ENCODE measurements around the gene CD300LF. TPM values are rescaled to one million over a fixed set of nuclear protein-coding genes. Genes with fewer than 3 reads are reported as not detected.
A peak's percentile ranks its signal among the peaks of the same experiment; 100 is the strongest.

The CD300LF gene
- total RNA-seq, 1 experiment from 2014 or later = not detected

DNA sequence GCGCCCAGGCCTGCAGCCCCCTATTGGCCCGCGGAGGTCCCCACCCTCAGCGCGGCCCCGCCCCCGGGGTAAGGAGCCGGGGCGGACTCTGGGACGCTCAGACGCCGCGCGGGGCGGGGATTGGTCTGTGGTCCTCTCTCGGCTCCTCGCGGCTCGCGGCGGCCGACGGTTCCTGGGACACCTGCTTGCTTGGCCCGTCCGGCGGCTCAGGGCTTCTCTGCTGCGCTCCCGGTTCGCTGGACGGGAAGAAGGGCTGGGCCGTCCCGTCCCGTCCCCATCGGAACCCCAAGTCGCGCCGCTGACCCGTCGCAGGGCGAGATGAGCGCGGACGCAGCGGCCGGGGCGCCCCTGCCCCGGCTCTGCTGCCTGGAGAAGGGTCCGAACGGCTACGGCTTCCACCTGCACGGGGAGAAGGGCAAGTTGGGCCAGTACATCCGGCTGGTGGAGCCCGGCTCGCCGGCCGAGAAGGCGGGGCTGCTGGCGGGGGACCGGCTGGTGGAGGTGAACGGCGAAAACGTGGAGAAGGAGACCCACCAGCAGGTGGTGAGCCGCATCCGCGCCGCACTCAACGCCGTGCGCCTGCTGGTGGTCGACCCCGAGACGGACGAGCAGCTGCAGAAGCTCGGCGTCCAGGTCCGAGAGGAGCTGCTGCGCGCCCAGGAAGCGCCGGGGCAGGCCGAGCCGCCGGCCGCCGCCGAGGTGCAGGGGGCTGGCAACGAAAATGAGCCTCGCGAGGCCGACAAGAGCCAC is 36.0 kb upstream of the CD300LF start, which contains the start of gene NHERF1 (continued):
- TF ChIP-seq, protein P1, sequence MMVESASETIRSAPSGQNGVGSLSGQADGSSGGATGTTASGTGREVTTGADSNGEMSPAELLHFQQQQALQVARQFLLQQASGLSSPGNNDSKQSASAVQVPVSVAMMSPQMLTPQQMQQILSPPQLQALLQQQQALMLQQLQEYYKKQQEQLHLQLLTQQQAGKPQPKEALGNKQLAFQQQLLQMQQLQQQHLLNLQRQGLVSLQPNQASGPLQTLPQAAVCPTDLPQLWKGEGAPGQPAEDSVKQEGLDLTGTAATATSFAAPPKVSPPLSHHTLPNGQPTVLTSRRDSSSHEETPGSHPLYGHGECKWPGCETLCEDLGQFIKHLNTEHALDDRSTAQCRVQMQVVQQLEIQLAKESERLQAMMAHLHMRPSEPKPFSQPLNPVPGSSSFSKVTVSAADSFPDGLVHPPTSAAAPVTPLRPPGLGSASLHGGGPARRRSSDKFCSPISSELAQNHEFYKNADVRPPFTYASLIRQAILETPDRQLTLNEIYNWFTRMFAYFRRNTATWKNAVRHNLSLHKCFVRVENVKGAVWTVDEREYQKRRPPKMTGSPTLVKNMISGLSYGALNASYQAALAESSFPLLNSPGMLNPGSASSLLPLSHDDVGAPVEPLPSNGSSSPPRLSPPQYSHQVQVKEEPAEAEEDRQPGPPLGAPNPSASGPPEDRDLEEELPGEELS (CRISPR knock-in tag; IDR thresholded peaks at IDR 0.05) = peak; percentile 51
- peak; percentile 76 for TF ChIP-seq GABPB1 (CRISPR knock-in tag; IDR thresholded peaks at IDR 0.05)
- TF ChIP-seq, protein P2, sequence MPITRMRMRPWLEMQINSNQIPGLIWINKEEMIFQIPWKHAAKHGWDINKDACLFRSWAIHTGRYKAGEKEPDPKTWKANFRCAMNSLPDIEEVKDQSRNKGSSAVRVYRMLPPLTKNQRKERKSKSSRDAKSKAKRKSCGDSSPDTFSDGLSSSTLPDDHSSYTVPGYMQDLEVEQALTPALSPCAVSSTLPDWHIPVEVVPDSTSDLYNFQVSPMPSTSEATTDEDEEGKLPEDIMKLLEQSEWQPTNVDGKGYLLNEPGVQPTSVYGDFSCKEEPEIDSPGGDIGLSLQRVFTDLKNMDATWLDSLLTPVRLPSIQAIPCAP (CRISPR knock-in tag; IDR thresholded peaks at IDR 0.05) = peak; percentile 33; the same call in 1 of the 2 replicates
- TF ChIP-seq ZNF416 (CRISPR knock-in tag; IDR thresholded peaks at IDR 0.05) = 0 out of 2 replicates have a peak, but pooled peaks have one; percentile 29
- TF ChIP-seq ZNF263 (CRISPR knock-in tag; IDR thresholded peaks at IDR 0.05; ENCODE audit: low read depth) = no peak
- no peak for TF ChIP-seq ELF4 (CRISPR knock-in tag; IDR thresholded peaks at IDR 0.05; ENCODE audit: low read depth)
- 0 out of 2 replicates have a peak, but pooled peaks have one; percentile 77 for TF ChIP-seq TEAD1 (CRISPR knock-in tag; IDR thresholded peaks at IDR 0.05)

DNA sequence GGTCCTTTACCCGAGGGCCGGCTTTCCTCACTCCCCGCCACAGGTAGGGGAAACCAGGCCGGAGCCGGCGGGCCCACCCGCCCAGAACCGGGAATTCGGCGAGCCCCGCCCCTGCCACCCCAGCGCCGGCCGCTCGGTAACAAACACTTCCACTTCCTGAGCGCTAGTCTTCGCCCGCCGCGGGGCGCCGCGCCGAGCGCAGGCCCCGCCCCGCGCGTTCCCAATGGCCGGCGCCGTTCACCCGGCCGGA is 35.5 kb upstream of the CD300LF start:
- peaks cover 8% of the 10 kb centered on the region for H3K36me3 Mint-ChIP-seq
- peaks cover 3% of the 10 kb centered on the region; the same call in 1 of the 2 replicates for H3K27me3 Mint-ChIP-seq (ENCODE audit: low read depth)
- H3K27ac Mint-ChIP-seq = no peak overlapping the region
- TF ChIP-seq TEAD4 (CRISPR knock-in tag; IDR thresholded peaks at IDR 0.05) (no peak), SOX15 (CRISPR knock-in tag; IDR thresholded peaks at IDR 0.05) (no peak)
- TF ChIP-seq, protein P3, sequence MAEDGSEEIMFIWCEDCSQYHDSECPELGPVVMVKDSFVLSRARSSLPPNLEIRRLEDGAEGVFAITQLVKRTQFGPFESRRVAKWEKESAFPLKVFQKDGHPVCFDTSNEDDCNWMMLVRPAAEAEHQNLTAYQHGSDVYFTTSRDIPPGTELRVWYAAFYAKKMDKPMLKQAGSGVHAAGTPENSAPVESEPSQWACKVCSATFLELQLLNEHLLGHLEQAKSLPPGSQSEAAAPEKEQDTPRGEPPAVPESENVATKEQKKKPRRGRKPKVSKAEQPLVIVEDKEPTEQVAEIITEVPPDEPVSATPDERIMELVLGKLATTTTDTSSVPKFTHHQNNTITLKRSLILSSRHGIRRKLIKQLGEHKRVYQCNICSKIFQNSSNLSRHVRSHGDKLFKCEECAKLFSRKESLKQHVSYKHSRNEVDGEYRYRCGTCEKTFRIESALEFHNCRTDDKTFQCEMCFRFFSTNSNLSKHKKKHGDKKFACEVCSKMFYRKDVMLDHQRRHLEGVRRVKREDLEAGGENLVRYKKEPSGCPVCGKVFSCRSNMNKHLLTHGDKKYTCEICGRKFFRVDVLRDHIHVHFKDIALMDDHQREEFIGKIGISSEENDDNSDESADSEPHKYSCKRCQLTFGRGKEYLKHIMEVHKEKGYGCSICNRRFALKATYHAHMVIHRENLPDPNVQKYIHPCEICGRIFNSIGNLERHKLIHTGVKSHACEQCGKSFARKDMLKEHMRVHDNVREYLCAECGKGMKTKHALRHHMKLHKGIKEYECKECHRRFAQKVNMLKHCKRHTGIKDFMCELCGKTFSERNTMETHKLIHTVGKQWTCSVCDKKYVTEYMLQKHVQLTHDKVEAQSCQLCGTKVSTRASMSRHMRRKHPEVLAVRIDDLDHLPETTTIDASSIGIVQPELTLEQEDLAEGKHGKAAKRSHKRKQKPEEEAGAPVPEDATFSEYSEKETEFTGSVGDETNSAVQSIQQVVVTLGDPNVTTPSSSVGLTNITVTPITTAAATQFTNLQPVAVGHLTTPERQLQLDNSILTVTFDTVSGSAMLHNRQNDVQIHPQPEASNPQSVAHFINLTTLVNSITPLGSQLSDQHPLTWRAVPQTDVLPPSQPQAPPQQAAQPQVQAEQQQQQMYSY (CRISPR knock-in tag; IDR thresholded peaks at IDR 0.05) = no peak
- no peak for ATAC-seq
- peaks cover 64% of the 10 kb centered on the region for H3K4me1 Mint-ChIP-seq
- CTCF ChIA-PET = interaction anchor here (4.5 kb wide), 3 partner anchors 10 to 91 kb away, joined by 91 to 262 read pairs (median 115); partner anchors contain the start of gene NAT9
- peaks cover 7% of the 10 kb centered on the region; the same call in 1 of the 2 replicates for H3K9me3 Mint-ChIP-seq
- peak overlapping the region; percentile 61 for H3K4me3 Mint-ChIP-seq
- POLR2A ChIA-PET = interaction anchor here (1.5 kb wide), 1 partner anchor 125 kb away, joined by 3 read pairs; the partner anchor contains the start of gene FDXR
- DNase-seq (ENCODE audit: low spot score) = peak; percentile 93

DNA sequence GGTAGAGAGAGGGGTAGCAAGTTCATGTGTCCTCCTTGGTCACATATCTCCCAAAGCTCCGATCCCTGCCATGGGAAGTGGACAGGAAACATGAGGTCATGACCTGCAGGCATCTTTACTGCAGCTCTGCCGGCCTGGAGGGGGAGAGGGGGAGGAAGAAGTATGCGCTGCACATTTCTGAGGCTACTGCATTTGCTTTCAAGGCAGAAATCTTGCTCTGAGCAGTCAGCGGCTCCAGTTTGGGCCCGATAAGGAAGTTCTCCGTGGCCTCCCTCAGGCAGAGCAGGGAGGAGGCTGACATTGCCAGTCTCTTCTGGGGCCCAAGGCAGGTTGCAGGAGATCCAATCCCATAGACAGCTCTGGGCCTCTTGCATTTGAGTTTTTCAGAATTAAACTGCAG is 34.2 kb upstream of the CD300LF start:
- Mint-ChIP-seq H3K9me3 (peaks cover 7% of the 10 kb centered on the region; the same call in 1 of the 2 replicates), H3K4me1 (peaks cover 61% of the 10 kb centered on the region), H3K4me3 (peak overlapping the region; percentile 2; the same call in 1 of the 2 replicates), H3K27me3 (ENCODE audit: low read depth) (peaks cover 3% of the 10 kb centered on the region; the same call in 1 of the 2 replicates), H3K36me3 (peaks cover 3% of the 10 kb centered on the region; the same call in 1 of the 2 replicates), H3K27ac (peak overlapping the region; percentile 84)
- CTCF ChIA-PET = interaction anchor here (0.6 to 4.5 kb wide), 16 partner anchors 10 to 668 kb away, joined by 3 to 262 read pairs (median 12); partner anchors contain the start of genes GRIN2C, NAT9 and RAB37
- TF ChIP-seq ZNF121 (CRISPR knock-in tag; IDR thresholded peaks at IDR 0.05) (no peak), CREB1 (CRISPR knock-in tag; IDR thresholded peaks at IDR 0.05) (no peak), NFYB (CRISPR knock-in tag; conservative IDR thresholded peaks at IDR 0.05; ENCODE audit: low read depth) (no peak), MXD4 (CRISPR knock-in tag; IDR thresholded peaks at IDR 0.05; ENCODE audit: borderline replicate concordance) (no peak), EMX1 (CRISPR knock-in tag; IDR thresholded peaks at IDR 0.05) (no peak)
- TF ChIP-seq, protein P4, sequence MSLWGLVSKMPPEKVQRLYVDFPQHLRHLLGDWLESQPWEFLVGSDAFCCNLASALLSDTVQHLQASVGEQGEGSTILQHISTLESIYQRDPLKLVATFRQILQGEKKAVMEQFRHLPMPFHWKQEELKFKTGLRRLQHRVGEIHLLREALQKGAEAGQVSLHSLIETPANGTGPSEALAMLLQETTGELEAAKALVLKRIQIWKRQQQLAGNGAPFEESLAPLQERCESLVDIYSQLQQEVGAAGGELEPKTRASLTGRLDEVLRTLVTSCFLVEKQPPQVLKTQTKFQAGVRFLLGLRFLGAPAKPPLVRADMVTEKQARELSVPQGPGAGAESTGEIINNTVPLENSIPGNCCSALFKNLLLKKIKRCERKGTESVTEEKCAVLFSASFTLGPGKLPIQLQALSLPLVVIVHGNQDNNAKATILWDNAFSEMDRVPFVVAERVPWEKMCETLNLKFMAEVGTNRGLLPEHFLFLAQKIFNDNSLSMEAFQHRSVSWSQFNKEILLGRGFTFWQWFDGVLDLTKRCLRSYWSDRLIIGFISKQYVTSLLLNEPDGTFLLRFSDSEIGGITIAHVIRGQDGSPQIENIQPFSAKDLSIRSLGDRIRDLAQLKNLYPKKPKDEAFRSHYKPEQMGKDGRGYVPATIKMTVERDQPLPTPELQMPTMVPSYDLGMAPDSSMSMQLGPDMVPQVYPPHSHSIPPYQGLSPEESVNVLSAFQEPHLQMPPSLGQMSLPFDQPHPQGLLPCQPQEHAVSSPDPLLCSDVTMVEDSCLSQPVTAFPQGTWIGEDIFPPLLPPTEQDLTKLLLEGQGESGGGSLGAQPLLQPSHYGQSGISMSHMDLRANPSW (CRISPR knock-in tag; conservative IDR thresholded peaks at IDR 0.05; ENCODE audit: low read depth) = no peak
- TF ChIP-seq, protein P5, sequence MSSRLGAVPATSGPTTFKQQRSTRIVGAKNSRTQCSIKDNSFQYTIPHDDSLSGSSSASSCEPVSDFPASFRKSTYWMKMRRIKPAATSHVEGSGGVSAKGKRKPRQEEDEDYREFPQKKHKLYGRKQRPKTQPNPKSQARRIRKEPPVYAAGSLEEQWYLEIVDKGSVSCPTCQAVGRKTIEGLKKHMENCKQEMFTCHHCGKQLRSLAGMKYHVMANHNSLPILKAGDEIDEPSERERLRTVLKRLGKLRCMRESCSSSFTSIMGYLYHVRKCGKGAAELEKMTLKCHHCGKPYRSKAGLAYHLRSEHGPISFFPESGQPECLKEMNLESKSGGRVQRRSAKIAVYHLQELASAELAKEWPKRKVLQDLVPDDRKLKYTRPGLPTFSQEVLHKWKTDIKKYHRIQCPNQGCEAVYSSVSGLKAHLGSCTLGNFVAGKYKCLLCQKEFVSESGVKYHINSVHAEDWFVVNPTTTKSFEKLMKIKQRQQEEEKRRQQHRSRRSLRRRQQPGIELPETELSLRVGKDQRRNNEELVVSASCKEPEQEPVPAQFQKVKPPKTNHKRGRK (CRISPR knock-in tag; IDR thresholded peaks at IDR 0.05; ENCODE audit: borderline replicate concordance) = no peak
- TF ChIP-seq, protein P6, sequence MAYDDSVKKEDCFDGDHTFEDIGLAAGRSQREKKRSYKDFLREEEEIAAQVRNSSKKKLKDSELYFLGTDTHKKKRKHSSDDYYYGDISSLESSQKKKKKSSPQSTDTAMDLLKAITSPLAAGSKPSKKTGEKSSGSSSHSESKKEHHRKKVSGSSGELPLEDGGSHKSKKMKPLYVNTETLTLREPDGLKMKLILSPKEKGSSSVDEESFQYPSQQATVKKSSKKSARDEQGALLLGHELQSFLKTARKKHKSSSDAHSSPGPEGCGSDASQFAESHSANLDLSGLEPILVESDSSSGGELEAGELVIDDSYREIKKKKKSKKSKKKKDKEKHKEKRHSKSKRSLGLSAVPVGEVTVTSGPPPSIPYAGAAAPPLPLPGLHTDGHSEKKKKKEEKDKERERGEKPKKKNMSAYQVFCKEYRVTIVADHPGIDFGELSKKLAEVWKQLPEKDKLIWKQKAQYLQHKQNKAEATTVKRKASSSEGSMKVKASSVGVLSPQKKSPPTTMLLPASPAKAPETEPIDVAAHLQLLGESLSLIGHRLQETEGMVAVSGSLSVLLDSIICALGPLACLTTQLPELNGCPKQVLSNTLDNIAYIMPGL (CRISPR knock-in tag; IDR thresholded peaks at IDR 0.05) = no peak
- ATAC-seq (no peak), DNase-seq (ENCODE audit: low spot score) (no peak)
- POLR2A ChIA-PET = interaction anchor here (1.4 to 3.0 kb wide), 4 partner anchors 11 to 126 kb away, joined by 3 to 14 read pairs (median 8); partner anchors contain the start of genes FDXR and NAT9
